T-helper 22 cell (primary cell): ENCODE results near the gene COMMD8.

Experiments used
- DNase-seq: peaks from one replicate; pipeline ENCODE4 v3.0.0-alpha.2; 2020; ENCODE audit warnings: low read depth

The COMMD8 gene

GRCh38 chr4:47471591-47471990 is 8.1 kb upstream of the COMMD8 start:
- DNase-seq: no peak

GRCh38 chr4:47471064-47471463 is 7.6 kb upstream of the COMMD8 start:
- no peak for DNase-seq

- no peak for DNase-seq
Measured at GRCh38 chr4:47469951-47470350, 6.4 kb upstream of the COMMD8 start.

- no peak for DNase-seq
Measured at GRCh38 chr4:47468706-47469365, 5.3 kb upstream of the COMMD8 start.

- DNase-seq: no peak
Measured at GRCh38 chr4:47466056-47466785, 2.7 kb upstream of the COMMD8 start.

GRCh38 chr4:47465004-47465403 is 1.5 kb upstream of the COMMD8 start:
- no peak for DNase-seq

GRCh38 chr4:47462799-47463234 is 685 bp downstream of the COMMD8 start:
- DNase-seq: no peak

- DNase-seq: no peak
Measured at GRCh38 chr4:47451657-47452056, 11.8 kb downstream of the COMMD8 start.

GRCh38 chr4:47444031-47444430 is 19.5 kb downstream of the COMMD8 start:
- DNase-seq: no peak

- no peak for DNase-seq
Measured at GRCh38 chr4:47442980-47443379, 20.5 kb downstream of the COMMD8 start.

GRCh38 chr4:47434931-47435330 is 28.6 kb downstream of the COMMD8 start:
- DNase-seq: no peak

- DNase-seq: no peak
Measured at GRCh38 chr4:47432749-47433148, 30.8 kb downstream of the COMMD8 start.

GRCh38 chr4:47427935-47428334 is 35.6 kb downstream of the COMMD8 start:
- DNase-seq: no peak

- DNase-seq: no peak
Measured at GRCh38 chr4:47425628-47426027, 37.9 kb downstream of the COMMD8 start.

- DNase-seq: no peak
Measured at GRCh38 chr4:47419296-47419695, 44.2 kb downstream of the COMMD8 start.

- no peak for DNase-seq
Measured at GRCh38 chr4:47418147-47418546, 45.4 kb downstream of the COMMD8 start.

GRCh38 chr4:47415719-47416118 is 47.8 kb downstream of the COMMD8 start:
- no peak for DNase-seq

- no peak for DNase-seq
Measured at GRCh38 chr4:47413521-47413920, 50.0 kb downstream of the COMMD8 start.

GRCh38 chr4:47410271-47410670 is 53.2 kb downstream of the COMMD8 start:
- no peak for DNase-seq

GRCh38 chr4:47406408-47406807 is 57.1 kb downstream of the COMMD8 start:
- DNase-seq: no peak
